ENCODE measurements around the gene CHTF18. TPM values are rescaled to one million over a fixed set of nuclear protein-coding genes. Genes with fewer than 3 reads are reported as not detected.

CHTF18 gene
- total RNA-seq, 1 donor from 2014 or later = 19.9 TPM

DNA sequence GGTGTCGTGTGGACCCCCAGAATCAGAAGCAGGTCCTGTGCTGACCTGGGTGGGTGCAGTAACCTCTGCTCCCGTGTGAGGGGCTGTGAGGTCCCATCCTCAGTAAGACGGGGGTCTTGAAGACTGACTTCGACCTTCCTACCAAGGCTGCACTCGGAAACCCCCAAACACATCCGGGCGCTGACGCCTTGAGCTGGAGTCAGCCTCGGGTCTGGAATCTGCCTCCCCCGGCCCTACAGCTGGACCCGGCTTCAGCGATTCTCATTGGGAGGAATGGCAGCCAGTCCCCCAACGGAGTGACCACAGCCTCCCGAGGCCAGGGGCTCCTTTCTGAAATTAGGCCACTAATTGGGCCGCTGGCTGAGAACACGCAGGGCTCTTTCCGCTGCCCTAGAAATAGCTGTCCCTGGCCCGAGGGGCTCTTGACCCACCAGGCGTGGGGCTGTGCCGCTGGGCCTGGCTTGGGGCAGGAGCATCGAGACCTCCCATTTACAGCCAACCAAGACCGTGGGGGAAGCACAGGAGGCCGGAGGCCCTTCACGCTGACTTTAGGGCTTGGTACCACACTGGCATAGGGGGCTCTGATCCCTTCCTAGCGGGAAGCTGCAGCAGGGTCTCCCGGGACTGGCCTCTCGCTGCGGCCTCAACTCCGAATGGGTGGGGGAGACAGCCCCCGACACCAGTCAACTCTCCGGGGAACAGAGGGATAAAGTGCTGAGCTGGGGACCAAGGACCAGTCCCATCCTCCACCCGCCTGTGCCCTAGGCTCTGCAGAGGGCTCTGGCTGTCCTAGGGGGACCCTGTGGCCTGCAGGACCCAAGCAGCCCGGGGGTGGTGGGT, 14.7 kb downstream of the CHTF18 start:
- TF ChIP-seq, protein P1, sequence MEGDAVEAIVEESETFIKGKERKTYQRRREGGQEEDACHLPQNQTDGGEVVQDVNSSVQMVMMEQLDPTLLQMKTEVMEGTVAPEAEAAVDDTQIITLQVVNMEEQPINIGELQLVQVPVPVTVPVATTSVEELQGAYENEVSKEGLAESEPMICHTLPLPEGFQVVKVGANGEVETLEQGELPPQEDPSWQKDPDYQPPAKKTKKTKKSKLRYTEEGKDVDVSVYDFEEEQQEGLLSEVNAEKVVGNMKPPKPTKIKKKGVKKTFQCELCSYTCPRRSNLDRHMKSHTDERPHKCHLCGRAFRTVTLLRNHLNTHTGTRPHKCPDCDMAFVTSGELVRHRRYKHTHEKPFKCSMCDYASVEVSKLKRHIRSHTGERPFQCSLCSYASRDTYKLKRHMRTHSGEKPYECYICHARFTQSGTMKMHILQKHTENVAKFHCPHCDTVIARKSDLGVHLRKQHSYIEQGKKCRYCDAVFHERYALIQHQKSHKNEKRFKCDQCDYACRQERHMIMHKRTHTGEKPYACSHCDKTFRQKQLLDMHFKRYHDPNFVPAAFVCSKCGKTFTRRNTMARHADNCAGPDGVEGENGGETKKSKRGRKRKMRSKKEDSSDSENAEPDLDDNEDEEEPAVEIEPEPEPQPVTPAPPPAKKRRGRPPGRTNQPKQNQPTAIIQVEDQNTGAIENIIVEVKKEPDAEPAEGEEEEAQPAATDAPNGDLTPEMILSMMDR (IDR thresholded peaks at IDR 0.05) = no peak
- H3K4me1 ChIP-seq = peaks cover 7 to 10% of the 10 kb centered on the region in 2 donors
- H3K9me3 ChIP-seq = no peaks in the 10 kb centered on the region
- peaks cover 14% of the 10 kb centered on the region for H3K27me3 ChIP-seq
- no peak overlapping the region for H3K27ac ChIP-seq
- H3K36me3 ChIP-seq = no peaks in the 10 kb centered on the region
- H3K4me3 ChIP-seq = no peak overlapping the region
- DNase-seq (ENCODE audit: low spot score in 2 of 2) = no peak
- intact Hi-C loops (cut with DNase I) = no loop called here

DNA sequence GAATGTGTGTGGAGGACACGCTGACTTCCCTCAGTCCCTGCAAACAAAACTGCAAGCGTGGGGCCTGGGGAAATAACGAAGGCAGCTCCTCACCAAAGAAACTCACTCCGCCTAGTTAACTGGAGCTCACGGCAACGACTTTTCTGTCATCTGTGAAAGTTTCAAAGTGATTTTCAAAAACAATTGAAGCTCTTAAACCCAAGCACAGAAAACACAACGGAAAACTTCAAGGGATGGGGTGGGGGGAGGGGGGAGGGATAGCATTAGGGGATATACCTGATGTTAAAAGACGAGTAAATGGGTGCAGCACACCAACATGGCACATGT, 15.3 kb downstream of the CHTF18 start:
- Histone ChIP-seq H3K27ac (no peak overlapping the region), H3K4me1 (peaks cover 12 to 14% of the 10 kb centered on the region in 2 donors), H3K4me3 (no peak overlapping the region), H3K9me3 (no peaks in the 10 kb centered on the region), H3K36me3 (no peaks in the 10 kb centered on the region), H3K27me3 (peaks cover 14% of the 10 kb centered on the region)
- intact Hi-C loops (cut with DNase I) = no loop called here
- TF ChIP-seq, protein P1 (IDR thresholded peaks at IDR 0.05) = no peak
- DNase-seq (ENCODE audit: low spot score in 2 of 2) = no peak

DNA sequence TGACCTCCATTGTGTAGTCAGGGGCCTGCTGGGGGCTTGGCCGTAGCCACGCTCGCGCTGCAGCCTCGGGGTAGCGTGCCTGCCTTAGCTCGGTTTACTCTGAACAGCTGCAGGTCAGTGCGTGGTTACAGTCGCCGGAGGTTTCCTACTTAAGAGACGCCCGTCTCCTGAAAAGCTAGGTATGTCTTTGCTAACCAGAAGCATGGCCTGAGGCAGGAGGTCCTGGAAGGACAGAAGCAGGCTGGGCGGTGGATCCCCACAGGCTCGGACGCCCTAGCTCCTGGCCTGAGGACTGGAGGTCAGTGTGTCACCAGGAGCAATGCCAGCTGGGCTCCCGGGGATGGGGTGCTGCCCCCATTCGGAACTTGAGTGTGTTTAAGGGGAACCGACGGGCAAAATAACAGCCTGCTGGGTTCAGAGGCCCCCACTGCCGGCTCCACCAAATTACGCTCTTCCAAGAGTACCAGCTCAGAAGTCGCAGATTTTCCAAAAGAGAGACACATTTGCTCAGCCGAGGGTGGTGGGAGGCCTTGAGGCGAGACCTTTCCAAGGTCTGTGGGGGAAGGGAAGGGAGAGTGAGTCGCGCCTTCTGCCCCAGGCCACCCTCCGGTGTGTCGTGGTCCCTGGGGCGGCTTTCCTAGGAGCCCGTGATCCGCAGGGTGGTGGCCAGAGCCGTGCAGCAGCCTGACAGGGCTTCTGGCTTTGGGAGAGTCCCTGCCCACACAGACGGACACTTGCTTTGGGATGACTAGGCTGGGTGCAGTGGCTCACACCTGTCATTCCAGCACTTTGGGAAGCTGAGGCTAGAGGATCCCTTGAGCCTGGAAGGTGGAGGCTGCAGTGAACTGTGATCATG, 16.0 kb downstream of the CHTF18 start:
- intact Hi-C loops (cut with DNase I) = no loop called here
- Histone ChIP-seq H3K27me3 (peaks cover 12% of the 10 kb centered on the region), H3K4me1 (peaks cover 12 to 14% of the 10 kb centered on the region in 2 donors), H3K9me3 (no peaks in the 10 kb centered on the region), H3K27ac (no peak overlapping the region), H3K36me3 (no peaks in the 10 kb centered on the region), H3K4me3 (no peak overlapping the region)
- TF ChIP-seq, protein P1 (IDR thresholded peaks at IDR 0.05) = no peak
- no peak for DNase-seq (ENCODE audit: low spot score in 2 of 2)

- no peaks in the 10 kb centered on the region for H3K36me3 ChIP-seq
- TF ChIP-seq, protein P1 (IDR thresholded peaks at IDR 0.05) = no peak
- no peaks in the 10 kb centered on the region for H3K9me3 ChIP-seq
- no peak for DNase-seq (ENCODE audit: low spot score in 2 of 2)
- intact Hi-C loops (cut with DNase I) = no loop called here
- H3K4me3 ChIP-seq = no peak overlapping the region
- no peak overlapping the region for H3K27ac ChIP-seq
- peaks cover 3% of the 10 kb centered on the region for H3K27me3 ChIP-seq
- H3K4me1 ChIP-seq = peaks cover 12 to 14% of the 10 kb centered on the region in 2 donors
Observed at GRCh38 chr16:805474-805873, 17.1 kb downstream of the CHTF18 start.

GRCh38 chr16:807347-808084, 19.1 kb downstream of the CHTF18 start:
- peak overlapping the region; percentile 87 to 90 for H3K27ac ChIP-seq
- intact Hi-C loops (cut with DNase I) = loop anchor here (1.0 kb wide), 2 partner anchors 19 to 163 kb away; partner anchors contain the start of genes CHTF18, LMF1 and RPUSD1

More at GRCh38 chr16:807347-808084, 19.1 kb downstream of the CHTF18 start:
- no peaks in the 10 kb centered on the region for H3K27me3 ChIP-seq
- H3K36me3 ChIP-seq = no peaks in the 10 kb centered on the region
- peaks cover 12 to 14% of the 10 kb centered on the region in 2 donors for H3K4me1 ChIP-seq
- H3K9me3 ChIP-seq = no peaks in the 10 kb centered on the region
- DNase-seq (ENCODE audit: low spot score in 2 of 2) = peak; percentile 75 to 95
- TF ChIP-seq, protein P1 (IDR thresholded peaks at IDR 0.05) = no peak
- peak overlapping the region; percentile 66 to 99 for H3K4me3 ChIP-seq
